ENCODE data around the gene ERFE.

ERFE gene

GRCh38 chr2:238132463-238133450 is 26.0 kb upstream of the ERFE start:
- Histone ChIP-seq H3K36me3 (ENCODE audit: control insufficient read depth in 5 of 5, insufficient read depth in 5 of 5, low read length in 5 of 5) (no peaks in the 10 kb centered on the region), H3K9me3 (ENCODE audit: control insufficient read depth in 5 of 5, low read length in 5 of 5) (no peaks in the 10 kb centered on the region), H3K27me3 (ENCODE audit: control insufficient read depth in 5 of 5, insufficient read depth in 4 of 5, low read length in 5 of 5) (peaks cover 0 to 2% (median 0%) of the 10 kb centered on the region in 5 donors), H3K9ac (ENCODE audit: low read length in 5 of 5) (no peak overlapping the region), H3K27ac (ENCODE audit: low read depth, low read length) (no peak overlapping the region), H3K4me3 (ENCODE audit: low read depth in 1 of 5, low read length in 5 of 5) (no peak overlapping the region), H3K4me1 (ENCODE audit: control insufficient read depth in 5 of 5, insufficient read depth in 5 of 5, low read length in 5 of 5) (peaks cover 0 to 20% (median 9%) of the 10 kb centered on the region in 5 donors)

- no peaks in the 10 kb centered on the region for H3K27me3 ChIP-seq (ENCODE audit: control insufficient read depth in 5 of 5, insufficient read depth in 4 of 5, low read length in 5 of 5)
- H3K36me3 ChIP-seq (ENCODE audit: control insufficient read depth in 5 of 5, insufficient read depth in 5 of 5, low read length in 5 of 5), result no peaks in the 10 kb centered on the region
- H3K27ac ChIP-seq (ENCODE audit: low read depth, low read length), result no peak overlapping the region
- no peak overlapping the region for H3K4me3 ChIP-seq (ENCODE audit: low read depth in 1 of 5, low read length in 5 of 5)
- H3K9ac ChIP-seq (ENCODE audit: low read length in 5 of 5), result no peak overlapping the region
- H3K9me3 ChIP-seq (ENCODE audit: control insufficient read depth in 5 of 5, low read length in 5 of 5), result no peaks in the 10 kb centered on the region
- peaks cover 0 to 26% (median 18%) of the 10 kb centered on the region in 5 donors for H3K4me1 ChIP-seq (ENCODE audit: control insufficient read depth in 5 of 5, insufficient read depth in 5 of 5, low read length in 5 of 5)
Measured at GRCh38 chr2:238133499-238134392, 25.0 kb upstream of the ERFE start.

- H3K27ac ChIP-seq (ENCODE audit: low read depth, low read length), result no peak overlapping the region
- H3K9ac ChIP-seq (ENCODE audit: low read length in 5 of 5), result no peak overlapping the region
- no peak overlapping the region for H3K4me3 ChIP-seq (ENCODE audit: low read depth in 1 of 5, low read length in 5 of 5)
- no peaks in the 10 kb centered on the region for H3K27me3 ChIP-seq (ENCODE audit: control insufficient read depth in 5 of 5, insufficient read depth in 4 of 5, low read length in 5 of 5)
- H3K4me1 ChIP-seq (ENCODE audit: control insufficient read depth in 5 of 5, insufficient read depth in 5 of 5, low read length in 5 of 5), result peaks cover 0 to 33% (median 25%) of the 10 kb centered on the region in 5 donors
- H3K9me3 ChIP-seq (ENCODE audit: control insufficient read depth in 5 of 5, low read length in 5 of 5), result no peaks in the 10 kb centered on the region
- no peaks in the 10 kb centered on the region for H3K36me3 ChIP-seq (ENCODE audit: control insufficient read depth in 5 of 5, insufficient read depth in 5 of 5, low read length in 5 of 5)
Measured at GRCh38 chr2:238134393-238134785, 24.4 kb upstream of the ERFE start.

GRCh38 chr2:238135601-238136150 is 23.1 kb upstream of the ERFE start:
- H3K4me1 ChIP-seq (ENCODE audit: control insufficient read depth in 5 of 5, insufficient read depth in 5 of 5, low read length in 5 of 5), result peaks cover 1 to 46% (median 32%) of the 10 kb centered on the region in 5 donors
- H3K27ac ChIP-seq (ENCODE audit: low read depth, low read length), result no peak overlapping the region
- H3K36me3 ChIP-seq (ENCODE audit: control insufficient read depth in 5 of 5, insufficient read depth in 5 of 5, low read length in 5 of 5), result no peaks in the 10 kb centered on the region
- H3K4me3 ChIP-seq (ENCODE audit: low read depth in 1 of 5, low read length in 5 of 5), result no peak overlapping the region
- no peaks in the 10 kb centered on the region for H3K9me3 ChIP-seq (ENCODE audit: control insufficient read depth in 5 of 5, low read length in 5 of 5)
- H3K9ac ChIP-seq (ENCODE audit: low read length in 5 of 5), result no peak overlapping the region
- no peaks in the 10 kb centered on the region for H3K27me3 ChIP-seq (ENCODE audit: control insufficient read depth in 5 of 5, insufficient read depth in 4 of 5, low read length in 5 of 5)

- no peaks in the 10 kb centered on the region for H3K9me3 ChIP-seq (ENCODE audit: control insufficient read depth in 5 of 5, low read length in 5 of 5)
- peak overlapping the region; percentile 41 for H3K27ac ChIP-seq (ENCODE audit: low read depth, low read length)
- H3K36me3 ChIP-seq (ENCODE audit: control insufficient read depth in 5 of 5, insufficient read depth in 5 of 5, low read length in 5 of 5), result peaks cover 0 to 9% (median 0%) of the 10 kb centered on the region in 5 donors
- no peaks in the 10 kb centered on the region for H3K27me3 ChIP-seq (ENCODE audit: control insufficient read depth in 5 of 5, insufficient read depth in 4 of 5, low read length in 5 of 5)
- peaks cover 3 to 59% (median 36%) of the 10 kb centered on the region in 5 donors for H3K4me1 ChIP-seq (ENCODE audit: control insufficient read depth in 5 of 5, insufficient read depth in 5 of 5, low read length in 5 of 5)
- H3K9ac ChIP-seq (ENCODE audit: low read length in 5 of 5), result peak overlapping the region in 2 of 5 donors; percentile 4 to 43
- no peak overlapping the region for H3K4me3 ChIP-seq (ENCODE audit: low read depth in 1 of 5, low read length in 5 of 5)
Measured at GRCh38 chr2:238136820-238137537, 21.8 kb upstream of the ERFE start.

GRCh38 chr2:238137885-238138284 is 20.9 kb upstream of the ERFE start:
- H3K4me3 ChIP-seq (ENCODE audit: low read depth in 1 of 5, low read length in 5 of 5), result no peak overlapping the region
- H3K27ac ChIP-seq (ENCODE audit: low read depth, low read length), result no peak overlapping the region
- H3K27me3 ChIP-seq (ENCODE audit: control insufficient read depth in 5 of 5, insufficient read depth in 4 of 5, low read length in 5 of 5), result no peaks in the 10 kb centered on the region
- peaks cover 0 to 9% (median 0%) of the 10 kb centered on the region in 5 donors for H3K36me3 ChIP-seq (ENCODE audit: control insufficient read depth in 5 of 5, insufficient read depth in 5 of 5, low read length in 5 of 5)
- no peaks in the 10 kb centered on the region for H3K9me3 ChIP-seq (ENCODE audit: control insufficient read depth in 5 of 5, low read length in 5 of 5)
- H3K4me1 ChIP-seq (ENCODE audit: control insufficient read depth in 5 of 5, insufficient read depth in 5 of 5, low read length in 5 of 5), result peaks cover 3 to 68% (median 41%) of the 10 kb centered on the region in 5 donors
- H3K9ac ChIP-seq (ENCODE audit: low read length in 5 of 5), result no peak overlapping the region

- Histone ChIP-seq H3K4me1 (ENCODE audit: control insufficient read depth in 5 of 5, insufficient read depth in 5 of 5, low read length in 5 of 5) (peaks cover 3 to 74% (median 48%) of the 10 kb centered on the region in 5 donors), H3K27me3 (ENCODE audit: control insufficient read depth in 5 of 5, insufficient read depth in 4 of 5, low read length in 5 of 5) (no peaks in the 10 kb centered on the region), H3K27ac (ENCODE audit: low read depth, low read length) (no peak within 1 kb of the TSS), H3K4me3 (ENCODE audit: low read depth in 1 of 5, low read length in 5 of 5) (peak within 1 kb of the TSS in 3 of 5 donors; percentile 29 to 45 (median 30)), H3K9ac (ENCODE audit: low read length in 5 of 5) (peak within 1 kb of the TSS in 2 of 5 donors; percentile 48 to 73), H3K9me3 (ENCODE audit: control insufficient read depth in 5 of 5, low read length in 5 of 5) (no peaks in the 10 kb centered on the region), H3K36me3 (ENCODE audit: control insufficient read depth in 5 of 5, insufficient read depth in 5 of 5, low read length in 5 of 5) (peaks cover 0 to 9% (median 0%) of the 10 kb centered on the region in 5 donors)
Measured at GRCh38 chr2:238138331-238139195, 20.2 kb upstream of the ERFE start, which contains the start of gene KLHL30. Gene KLHL30, plus strand, starts transcription at chr2:238138668. Its CDS starts 2,087 bp downstream, at chr2:238140755.

GRCh38 chr2:238139196-238140039 is 19.4 kb upstream of the ERFE start:
- Histone ChIP-seq H3K4me1 (ENCODE audit: control insufficient read depth in 5 of 5, insufficient read depth in 5 of 5, low read length in 5 of 5) (peaks cover 3 to 80% (median 52%) of the 10 kb centered on the region in 5 donors), H3K36me3 (ENCODE audit: control insufficient read depth in 5 of 5, insufficient read depth in 5 of 5, low read length in 5 of 5) (peaks cover 0 to 9% (median 0%) of the 10 kb centered on the region in 5 donors), H3K9ac (ENCODE audit: low read length in 5 of 5) (peak overlapping the region in 2 of 5 donors; percentile 48 to 73), H3K27ac (ENCODE audit: low read depth, low read length) (no peak overlapping the region), H3K27me3 (ENCODE audit: control insufficient read depth in 5 of 5, insufficient read depth in 4 of 5, low read length in 5 of 5) (no peaks in the 10 kb centered on the region), H3K4me3 (ENCODE audit: low read depth in 1 of 5, low read length in 5 of 5) (peak overlapping the region in 3 of 5 donors; percentile 29 to 45 (median 30)), H3K9me3 (ENCODE audit: control insufficient read depth in 5 of 5, low read length in 5 of 5) (no peaks in the 10 kb centered on the region)
